ENCODE results near the gene TCF7L1.

DNA sequence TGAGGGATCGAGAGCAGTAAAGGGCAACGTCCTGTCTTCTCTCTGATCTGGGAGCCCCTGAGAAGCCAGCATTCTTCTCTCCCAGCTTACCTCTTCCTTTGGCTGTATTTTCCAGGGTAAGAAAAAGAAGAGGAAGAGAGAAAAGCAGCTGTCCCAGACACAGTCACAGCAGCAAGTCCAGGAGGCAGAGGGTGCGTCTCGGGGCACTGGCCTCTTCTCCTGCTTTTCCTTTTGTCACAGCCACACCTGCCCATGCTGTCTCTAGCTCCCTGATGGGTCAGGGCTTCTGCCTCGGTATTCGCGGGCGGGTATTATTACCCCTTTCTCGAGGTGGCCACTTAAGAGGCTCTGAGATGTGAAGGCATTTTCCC lies 174.3 kb downstream of the TCF7L1 start:
- TF ChIP-seq CTCF (IDR thresholded peaks at IDR 0.05 in 4 of 5, conservative IDR thresholded peaks at IDR 0.05 in 1 of 5) (no peak), POLR2A (IDR thresholded peaks at IDR 0.05) (no peak)
